Measurements from ENCODE around the gene RBM23.
"Not testable (repeated sequence)": the region's sequence is repeated elsewhere in the genome, so short reads cannot be mapped to it uniquely, and the experiment has no call there.

Gene RBM23

DNA sequence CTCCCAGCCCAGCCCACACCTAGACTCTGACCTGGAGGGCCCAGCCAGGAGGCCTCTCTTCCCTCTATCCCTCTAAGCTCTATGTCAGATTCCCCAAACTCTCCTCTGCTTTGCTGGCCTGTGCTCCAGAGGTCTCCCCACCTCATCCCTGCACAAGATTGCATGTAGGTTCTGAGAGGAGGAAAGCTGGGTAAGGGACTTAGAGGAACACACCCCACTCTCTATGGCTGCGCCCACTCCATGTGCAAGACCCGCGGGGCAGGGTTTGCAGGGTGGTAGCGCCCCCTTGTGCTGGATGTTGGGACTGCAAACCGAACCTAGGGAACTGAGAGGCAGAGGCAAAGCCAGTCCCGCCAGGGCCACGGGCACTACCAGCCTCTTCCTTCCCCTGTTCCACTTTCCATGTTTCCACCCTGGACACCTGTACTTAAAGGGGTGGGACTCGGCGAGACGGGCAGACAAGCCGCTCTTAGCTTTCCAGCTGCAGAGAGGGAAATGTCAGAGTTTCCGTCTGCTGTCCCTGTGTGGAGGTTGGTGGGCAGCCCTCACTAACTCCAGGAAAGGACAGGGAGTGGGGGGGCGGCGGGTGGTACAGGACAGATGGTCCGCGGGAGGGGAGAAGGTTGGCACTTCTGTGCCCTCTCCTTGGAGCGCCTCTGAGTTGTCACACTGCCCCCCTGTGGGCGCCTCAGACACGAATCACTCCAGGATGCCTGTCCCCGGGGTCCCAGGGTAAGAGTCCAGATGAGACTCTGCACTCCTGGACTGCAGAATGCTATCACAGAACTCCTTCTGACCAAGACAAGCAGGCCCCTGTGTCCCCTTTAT lies 65.8 kb downstream of the RBM23 start:
- TF ChIP-seq POLR2A (IDR thresholded peaks at IDR 0.05; ENCODE audit: low read depth, low read length) = no peak
- TF ChIP-seq POLR2AphosphoS5 (IDR thresholded peaks at IDR 0.05; ENCODE audit: low read depth, low read length) = no peak
- no peak for TF ChIP-seq TAF1 (IDR thresholded peaks at IDR 0.05; ENCODE audit: borderline replicate concordance, low read depth, low read length)
- peak; percentile 92 for FAIRE-seq
- DNase-seq (ENCODE audit: insufficient read length) = no peak

DNA sequence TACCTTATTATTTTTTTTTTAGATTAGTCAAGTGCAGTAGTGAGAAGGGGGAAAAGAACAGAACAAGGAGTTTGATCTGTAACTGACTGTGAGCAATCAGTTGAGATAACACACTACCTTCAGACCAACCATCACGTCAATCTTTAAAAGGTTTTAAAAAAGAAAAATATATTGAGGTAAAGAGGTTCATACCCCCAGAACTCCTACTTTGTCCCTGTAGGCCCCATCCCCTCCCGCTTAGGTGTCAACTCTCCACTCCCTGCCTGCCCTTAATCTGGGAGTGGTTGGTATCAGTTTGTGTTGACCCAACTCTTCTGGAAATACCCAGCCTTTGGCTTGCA lies 66.4 kb downstream of the RBM23 start:
- DNase-seq (ENCODE audit: insufficient read length) (no peak), FAIRE-seq (no peak)
- TF ChIP-seq TAF1 (IDR thresholded peaks at IDR 0.05; ENCODE audit: borderline replicate concordance, low read depth, low read length) = no peak
- no peak for TF ChIP-seq POLR2AphosphoS5 (IDR thresholded peaks at IDR 0.05; ENCODE audit: low read depth, low read length)
- TF ChIP-seq POLR2A (IDR thresholded peaks at IDR 0.05; ENCODE audit: low read depth, low read length) = no peak

- FAIRE-seq; DNase-seq (ENCODE audit: insufficient read length): not testable (repeated sequence)
Observed at GRCh38 chr14:22852178-22852577, 66.8 kb downstream of the RBM23 start.

DNA sequence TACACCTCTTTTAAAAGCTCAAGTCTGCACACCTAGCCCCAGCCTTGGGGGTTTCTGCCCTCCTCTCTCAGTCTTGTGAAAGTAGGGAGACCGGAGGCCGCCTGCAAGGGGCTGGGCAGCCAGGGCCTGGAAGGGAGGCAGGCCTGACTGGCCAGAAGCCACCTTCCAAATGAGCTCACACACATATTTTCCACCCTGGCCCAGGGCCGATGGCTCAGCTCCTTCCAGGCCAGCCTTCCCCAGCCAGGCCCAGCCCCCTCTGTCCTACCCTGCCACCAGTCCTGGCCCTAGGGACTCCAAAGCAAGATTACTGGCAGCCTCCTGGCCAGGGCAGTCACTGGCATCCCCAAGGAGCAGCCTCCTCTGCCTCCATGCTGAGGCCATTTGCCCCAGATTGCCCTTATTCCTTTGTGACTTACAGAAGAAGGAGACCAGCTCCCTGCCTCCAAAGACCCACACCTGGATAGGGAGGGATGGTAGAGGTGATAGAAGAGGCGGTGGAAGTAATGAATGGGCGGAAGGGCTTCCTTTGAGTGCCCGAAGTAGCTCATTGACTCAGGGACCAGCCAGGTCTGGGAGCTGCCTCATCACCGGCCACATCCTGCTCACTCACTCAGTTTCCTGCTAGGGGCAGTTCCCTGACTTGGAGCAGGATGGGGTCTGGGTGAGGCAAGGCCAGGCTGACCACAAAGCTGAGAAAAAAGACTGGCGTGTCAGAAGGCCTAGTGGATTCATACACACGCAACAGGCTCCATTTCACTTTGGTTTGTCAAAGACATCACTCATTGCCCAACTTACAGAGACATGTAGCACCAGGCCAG lies 67.8 kb downstream of the RBM23 start:
- TF ChIP-seq POLR2AphosphoS5 (IDR thresholded peaks at IDR 0.05; ENCODE audit: low read depth, low read length) (no peak), POLR2A (IDR thresholded peaks at IDR 0.05; ENCODE audit: low read depth, low read length) (no peak), TAF1 (IDR thresholded peaks at IDR 0.05; ENCODE audit: borderline replicate concordance, low read depth, low read length) (no peak)
- DNase-seq (ENCODE audit: insufficient read length) (no peak), FAIRE-seq (no peak)

DNA sequence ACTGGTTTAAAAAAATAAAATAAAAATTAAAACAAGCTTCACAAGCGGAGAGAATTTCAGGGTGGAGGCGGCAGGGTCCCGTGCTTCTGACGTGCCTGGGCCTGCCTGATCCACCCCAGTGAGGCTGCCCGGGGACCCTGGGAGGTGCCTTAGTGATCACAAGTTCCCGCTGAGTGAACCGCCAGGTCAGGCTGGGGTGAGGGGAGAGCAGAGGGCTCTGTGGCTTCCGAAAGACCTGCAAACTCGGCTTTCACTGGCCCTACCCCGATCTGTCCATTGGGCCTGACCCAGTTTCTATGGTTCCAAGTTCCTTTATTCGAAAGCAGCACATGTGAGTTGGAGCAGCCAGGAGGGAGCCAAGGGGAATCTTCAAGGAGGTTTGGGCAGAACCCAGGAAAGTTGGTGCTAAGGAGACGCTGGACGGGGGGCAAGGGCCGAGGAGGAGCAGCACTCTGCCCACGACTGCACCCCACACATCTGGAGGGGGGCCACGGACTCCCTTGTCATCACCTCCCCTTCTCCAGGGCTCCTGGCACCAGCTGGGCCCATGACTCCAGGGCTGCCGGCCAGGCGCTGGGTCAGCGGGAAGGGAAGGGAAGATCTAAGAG lies 69.6 kb downstream of the RBM23 start:
- FAIRE-seq (no peak), DNase-seq (ENCODE audit: insufficient read length) (no peak)
- TF ChIP-seq POLR2AphosphoS5 (IDR thresholded peaks at IDR 0.05; ENCODE audit: low read depth, low read length) (no peak), TAF1 (IDR thresholded peaks at IDR 0.05; ENCODE audit: borderline replicate concordance, low read depth, low read length) (no peak), POLR2A (IDR thresholded peaks at IDR 0.05; ENCODE audit: low read depth, low read length) (no peak)

DNA sequence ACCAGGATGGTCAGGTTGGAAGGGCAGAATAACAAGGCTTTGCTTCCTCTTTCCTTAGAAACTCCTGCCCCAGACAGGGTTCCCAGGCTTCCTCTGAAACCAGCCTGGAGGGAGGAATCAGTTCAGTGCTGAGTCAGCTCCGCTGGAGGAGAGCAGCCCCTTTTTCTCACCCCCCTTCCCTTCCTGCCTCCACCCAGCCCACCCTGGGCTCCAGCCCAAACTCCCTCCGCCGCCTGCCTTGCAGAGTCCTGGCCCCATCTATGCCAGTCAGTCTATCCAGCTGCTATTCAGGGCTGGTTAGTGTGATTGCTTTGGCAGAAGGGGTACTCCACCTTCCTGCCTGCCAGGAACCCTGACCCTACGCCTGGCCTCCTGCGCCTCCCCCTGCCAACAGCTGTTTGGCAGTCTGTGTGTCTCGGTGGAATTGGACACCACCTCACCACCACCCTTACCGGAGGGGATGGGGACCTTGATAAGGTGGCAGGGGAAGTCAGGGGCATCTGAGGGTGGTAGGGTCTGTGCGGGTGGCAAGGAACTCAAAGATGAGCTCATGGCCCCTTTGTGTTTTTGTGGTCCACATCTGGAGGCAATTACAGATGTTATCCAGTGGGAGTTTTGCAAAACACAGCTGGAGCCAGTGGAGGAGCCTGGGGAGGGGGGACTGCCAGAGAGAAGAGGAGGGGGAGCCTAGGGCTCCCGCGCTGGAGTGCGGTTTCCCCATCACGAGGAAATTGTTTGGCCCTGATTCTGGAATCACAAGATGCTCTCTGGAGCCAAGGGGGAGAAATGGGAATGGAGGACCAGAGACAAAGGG lies 70.4 kb downstream of the RBM23 start:
- peak; percentile 33 for FAIRE-seq
- TF ChIP-seq POLR2A (IDR thresholded peaks at IDR 0.05; ENCODE audit: low read depth, low read length) (no peak), POLR2AphosphoS5 (IDR thresholded peaks at IDR 0.05; ENCODE audit: low read depth, low read length) (no peak), TAF1 (IDR thresholded peaks at IDR 0.05; ENCODE audit: borderline replicate concordance, low read depth, low read length) (no peak)
- DNase-seq (ENCODE audit: insufficient read length) = peak; percentile 38

GRCh38 chr14:22847661-22848341 lies 71.1 kb downstream of the RBM23 start:
- DNase-seq (ENCODE audit: insufficient read length) (no peak), FAIRE-seq (no peak)
- no peak for TF ChIP-seq POLR2AphosphoS5 (IDR thresholded peaks at IDR 0.05; ENCODE audit: low read depth, low read length)
- TF ChIP-seq POLR2A (IDR thresholded peaks at IDR 0.05; ENCODE audit: low read depth, low read length) = no peak
- TF ChIP-seq TAF1 (IDR thresholded peaks at IDR 0.05; ENCODE audit: borderline replicate concordance, low read depth, low read length) = no peak

DNA sequence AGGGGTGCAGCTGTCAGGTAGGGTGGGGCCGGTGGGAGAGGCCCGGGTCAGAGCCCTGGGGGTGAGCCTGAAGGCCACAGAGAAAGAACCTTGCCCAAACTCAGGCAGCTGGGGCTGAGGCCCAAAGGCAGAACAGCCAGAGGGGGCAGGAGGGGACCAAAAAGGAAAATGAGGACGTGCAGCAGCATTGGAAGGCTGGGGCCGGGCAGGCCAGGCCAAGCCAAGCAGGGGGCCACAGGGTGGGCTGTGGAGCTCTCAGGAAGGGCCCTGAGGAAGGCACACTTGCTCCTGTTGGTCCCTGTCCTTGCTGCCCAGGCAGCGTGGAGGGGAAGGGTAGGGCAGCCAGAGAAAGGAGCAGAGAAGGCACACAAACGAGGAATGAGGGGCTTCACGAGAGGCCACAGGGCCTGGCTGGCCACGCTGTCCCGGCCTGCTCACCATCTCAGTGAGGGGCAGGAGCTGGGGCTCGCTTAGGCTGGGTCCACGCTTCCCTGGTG lies 72.1 kb downstream of the RBM23 start:
- no peak for DNase-seq (ENCODE audit: insufficient read length)
- TF ChIP-seq POLR2AphosphoS5 (IDR thresholded peaks at IDR 0.05; ENCODE audit: low read depth, low read length) (no peak), TAF1 (IDR thresholded peaks at IDR 0.05; ENCODE audit: borderline replicate concordance, low read depth, low read length) (no peak), POLR2A (IDR thresholded peaks at IDR 0.05; ENCODE audit: low read depth, low read length) (no peak)
- FAIRE-seq = no peak

DNA sequence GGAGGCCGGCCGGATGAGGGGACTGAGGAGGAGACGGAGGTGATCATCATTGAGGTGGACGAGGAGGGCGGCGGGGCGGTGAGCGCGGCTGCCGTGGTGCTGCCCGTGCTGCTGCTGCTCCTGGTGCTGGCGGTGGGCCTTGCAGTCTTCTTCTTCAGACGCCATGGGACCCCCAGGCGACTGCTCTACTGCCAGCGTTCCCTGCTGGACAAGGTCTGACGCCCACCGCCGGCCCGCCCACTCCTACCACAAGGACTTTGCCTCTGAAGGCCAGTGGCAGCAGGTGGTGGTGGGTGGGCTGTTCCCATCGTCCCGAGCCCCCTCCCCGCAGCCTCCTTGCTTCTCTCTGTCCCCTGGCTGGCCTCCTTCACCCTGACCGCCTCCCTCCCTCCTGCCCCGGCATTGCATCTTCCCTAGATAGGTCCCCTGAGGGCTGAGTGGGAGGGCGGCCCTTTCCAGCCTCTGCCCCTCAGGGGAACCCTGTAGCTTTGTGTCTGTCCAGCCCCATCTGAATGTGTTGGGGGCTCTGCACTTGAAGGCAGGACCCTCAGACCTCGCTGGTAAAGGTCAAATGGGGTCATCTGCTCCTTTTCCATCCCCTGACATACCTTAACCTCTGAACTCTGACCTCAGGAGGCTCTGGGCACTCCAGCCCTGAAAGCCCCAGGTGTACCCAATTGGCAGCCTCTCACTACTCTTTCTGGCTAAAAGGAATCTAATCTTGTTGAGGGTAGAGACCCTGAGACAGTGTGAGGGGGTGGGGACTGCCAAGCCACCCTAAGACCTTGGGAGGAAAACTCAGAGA lies 72.9 kb downstream of the RBM23 start:
- DNase-seq (ENCODE audit: insufficient read length) (no peak), FAIRE-seq (no peak)

DNA sequence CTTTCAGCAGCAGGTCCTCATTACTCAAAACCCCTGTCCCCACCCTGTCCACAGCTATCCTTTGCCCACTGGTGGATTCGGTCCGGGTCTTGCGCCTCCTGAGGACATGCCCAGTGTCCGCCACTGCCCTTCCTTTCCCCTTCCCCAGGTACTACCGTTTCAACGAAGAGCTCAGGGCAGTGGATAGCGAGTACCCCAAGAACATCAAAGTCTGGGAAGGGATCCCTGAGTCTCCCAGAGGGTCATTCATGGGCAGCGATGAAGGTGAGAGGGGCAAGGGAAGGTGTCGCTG lies 73.9 kb downstream of the RBM23 start:
- TF ChIP-seq TAF1 (IDR thresholded peaks at IDR 0.05; ENCODE audit: borderline replicate concordance, low read depth, low read length) (no peak), POLR2AphosphoS5 (IDR thresholded peaks at IDR 0.05; ENCODE audit: low read depth, low read length) (no peak), POLR2A (IDR thresholded peaks at IDR 0.05; ENCODE audit: low read depth, low read length) (no peak)
- FAIRE-seq (no peak), DNase-seq (ENCODE audit: insufficient read length) (no peak)

More for the DNA sequence above, 72.9 kb downstream of the RBM23 start:
- no peak for TF ChIP-seq TAF1 (IDR thresholded peaks at IDR 0.05; ENCODE audit: borderline replicate concordance, low read depth, low read length)
- no peak for TF ChIP-seq POLR2AphosphoS5 (IDR thresholded peaks at IDR 0.05; ENCODE audit: low read depth, low read length)
- TF ChIP-seq POLR2A (IDR thresholded peaks at IDR 0.05; ENCODE audit: low read depth, low read length) = no peak
